GM23338 (cell line): ENCODE measurements around the gene FIGNL1. TPM values are rescaled to one million over a fixed set of nuclear protein-coding genes. Genes with fewer than 3 reads are reported as not detected.

Source experiments
- ATAC-seq: fragments of 200-7000 bp; cut with Tn5 transposase; 3 replicates; pipeline ENCODE4 v1.9.1; 2020
- DNase-seq: peaks from one replicate; pipeline ENCODE4 v3.0.0-alpha.2; 2015; ENCODE audit warnings: low spot score
- H2AFZ ChIP-seq: fragments of 200-600 bp; sonication (generic); 2 replicates; pipeline ENCODE4 v1.8.0; 2016; ENCODE audit warnings: antibody characterized with exemption, mild to moderate bottlenecking, moderate library complexity
- H3F3A ChIP-seq: fragments of 200-600 bp; sonication (generic); replicated peaks from 2 replicates; pipeline ENCODE4 v1.8.0; 2017; ENCODE audit warnings: antibody characterized with exemption, mixed run types, low read depth
- H3K27ac ChIP-seq: fragments of 200-600 bp; sonication (generic); 2 replicates; pipeline ENCODE4 v1.6.1; 2016; ENCODE audit warnings: low read depth
- H3K27me3 ChIP-seq: fragments of 200-600 bp; sonication (generic); 2 replicates; pipeline ENCODE4 v1.8.0; 2016; ENCODE audit warnings: mild to moderate bottlenecking, mixed run types, moderate library complexity; ENCODE audit not compliant: insufficient read depth
- H3K36me3 ChIP-seq: fragments of 200-600 bp; sonication (generic); 2 replicates; pipeline ENCODE4 v1.8.0; 2016; ENCODE audit warnings: mild to moderate bottlenecking; ENCODE audit not compliant: insufficient read depth
- H3K4me1 ChIP-seq: fragments of 200-600 bp; sonication (generic); 2 replicates; pipeline ENCODE4 v1.8.0; 2016; ENCODE audit warnings: mild to moderate bottlenecking, moderate library complexity; ENCODE audit not compliant: insufficient read depth
- H3K4me2 ChIP-seq: fragments of 200-600 bp; sonication (generic); 2 replicates; pipeline ENCODE4 v1.7.1; 2017; ENCODE audit warnings: mixed run types
- H3K4me3 ChIP-seq: fragments of 200-600 bp; sonication (generic); 2 replicates; pipeline ENCODE4 v1.6.1; 2016; ENCODE audit warnings: mixed run types
- H3K79me2 ChIP-seq: fragments of 200-600 bp; sonication (generic); replicated peaks from 2 replicates; pipeline ENCODE4 v1.8.0; 2017; ENCODE audit warnings: mild to moderate bottlenecking; ENCODE audit not compliant: insufficient read depth
- H3K9me2 ChIP-seq: fragments of 200-600 bp; sonication (generic); 2 replicates; pipeline ENCODE4 v1.8.0; 2017; ENCODE audit not compliant: insufficient read depth
- H4K20me1 ChIP-seq: fragments of 200-600 bp; sonication (generic); replicated peaks from 2 replicates; pipeline ENCODE4 v1.8.0; 2017; ENCODE audit warnings: mild to moderate bottlenecking; ENCODE audit not compliant: insufficient read depth
- H3K27ac Mint-ChIP-seq: 2 replicates; pipeline ENCODE4 v1.8.0; 2020; ENCODE audit warnings: inconsistent platforms, mild to moderate bottlenecking, moderate library complexity, mixed read lengths
- H3K27me3 Mint-ChIP-seq: 3 replicates; pipeline ENCODE4 v1.8.0; 2022; ENCODE audit warnings: low read depth, mild to moderate bottlenecking, moderate library complexity, mixed read lengths, inconsistent platforms; ENCODE audit not compliant: insufficient read depth, poor library complexity
- H3K36me3 Mint-ChIP-seq: 3 replicates; pipeline ENCODE4 v1.8.0; 2021; ENCODE audit warnings: low read depth, mild to moderate bottlenecking, inconsistent platforms, moderate library complexity, mixed read lengths
- H3K4me1 Mint-ChIP-seq: 3 replicates; pipeline ENCODE4 v1.8.0; 2020; ENCODE audit warnings: mild to moderate bottlenecking, inconsistent platforms, mixed read lengths
- H3K4me3 Mint-ChIP-seq: 3 replicates; pipeline ENCODE4 v1.8.0; 2021; ENCODE audit warnings: moderate library complexity, mild to moderate bottlenecking, inconsistent platforms, mixed read lengths
- H3K9me3 Mint-ChIP-seq: 3 replicates; pipeline ENCODE4 v1.8.0; 2020; ENCODE audit warnings: moderate library complexity, mild to moderate bottlenecking, inconsistent platforms, mixed read lengths
- CREB1 ChIP-seq: fragments of 250-450 bp; sonication (Bioruptor Pico); IDR thresholded peaks from 2 replicates; pipeline ENCODE4 v1.5.0; 2020; ENCODE audit warnings: low read depth, mild to moderate bottlenecking, moderate library complexity
- ETS1 ChIP-seq: IDR thresholded peaks from 2 replicates; pipeline ENCODE4 v1.6.1; 2016; ENCODE audit warnings: antibody characterized with exemption
- EZH2 ChIP-seq: fragments of 200-600 bp; sonication (generic); IDR thresholded peaks from one replicate; pipeline ENCODE4 v1.8.0; 2017; ENCODE audit warnings: antibody characterized with exemption, mild to moderate bottlenecking, low read depth; ENCODE audit not compliant: unreplicated experiment
- JUNB ChIP-seq: IDR thresholded peaks from one replicate; pipeline ENCODE4 v1.6.1; 2016; ENCODE audit warnings: antibody characterized with exemption; ENCODE audit not compliant: unreplicated experiment
- NANOG ChIP-seq: IDR thresholded peaks from 2 replicates; pipeline ENCODE4 v1.6.1; 2016; ENCODE audit warnings: antibody characterized with exemption, borderline replicate concordance
- STAT1 ChIP-seq: IDR thresholded peaks from one replicate; pipeline ENCODE4 v1.6.1; 2016; ENCODE audit warnings: antibody characterized with exemption; ENCODE audit not compliant: unreplicated experiment
- ZNF462 ChIP-seq: fragments of 250-450 bp; sonication (Bioruptor Pico); IDR thresholded peaks from 2 replicates; pipeline ENCODE4 v1.5.0; 2020; ENCODE audit warnings: mild to moderate bottlenecking, moderate library complexity
- polyA plus RNA-seq: library from polyadenylated mRNA; unstranded; fragments of >200 nt; fragmentation: Nextera tagmentation; extraction: Ambion mirVana; gene quantifications from 2 replicates; pipeline ENCODE4 v1.2.1, GENCODE V29; 2016
- total RNA-seq: library from RNA; depleted of rRNA; stranded (reverse); fragments of >200 nt; shearing (Covaris generic); gene quantifications from 2 replicates; pipeline ENCODE4 v1.2.3, GENCODE V29; 2014

Gene FIGNL1
- total and polyA plus RNA-seq, 2 experiments from 2014 or later = 6.6 to 24.9 TPM

GRCh38 chr7:50496569-50496968 lies 46.4 kb upstream of the FIGNL1 start:
- H3K4me1 Mint-ChIP-seq = peaks cover 3% of the 10 kb centered on the region; the same call in 1 of the 3 replicates
- Histone ChIP-seq H4K20me1 (no peaks in the 10 kb centered on the region), H3K4me2 (no peak overlapping the region), H3K9me2 (0 out of 2 replicates have a peak, but pooled peaks cover 3% of the 10 kb centered on the region), H3K4me3 (no peak overlapping the region), H3K4me1 (no peaks in the 10 kb centered on the region), H3F3A (no peaks in the 10 kb centered on the region), H3K27me3 (no peaks in the 10 kb centered on the region), H3K27ac (no peak overlapping the region), H3K36me3 (no peaks in the 10 kb centered on the region; the same call in 1 of the 2 replicates), H2AFZ (peak overlapping the region; percentile 38; the same call in 1 of the 2 replicates), H3K79me2 (no peaks in the 10 kb centered on the region)
- peaks cover 3% of the 10 kb centered on the region for H3K27me3 Mint-ChIP-seq
- H3K27ac Mint-ChIP-seq = no peak overlapping the region
- peaks cover 2% of the 10 kb centered on the region; the same call in 2 of the 3 replicates for H3K9me3 Mint-ChIP-seq
- ATAC-seq = no peak
- H3K4me3 Mint-ChIP-seq = no peak overlapping the region
- peaks cover 3% of the 10 kb centered on the region; the same call in 1 of the 3 replicates for H3K36me3 Mint-ChIP-seq
- no peak for TF ChIP-seq ZNF462 (CRISPR knock-in tag)
- no peak for DNase-seq

GRCh38 chr7:50495746-50496145 lies 45.6 kb upstream of the FIGNL1 start:
- no peak for DNase-seq
- Histone ChIP-seq H3K9me2 (0 out of 2 replicates have a peak, but pooled peaks cover 3% of the 10 kb centered on the region), H2AFZ (no peak overlapping the region), H3K27ac (no peak overlapping the region), H3K4me1 (no peaks in the 10 kb centered on the region), H4K20me1 (no peaks in the 10 kb centered on the region), H3K4me2 (no peak overlapping the region), H3K4me3 (no peak overlapping the region), H3K27me3 (no peaks in the 10 kb centered on the region), H3K79me2 (no peaks in the 10 kb centered on the region), H3K36me3 (no peaks in the 10 kb centered on the region), H3F3A (no peaks in the 10 kb centered on the region)
- no peak for ATAC-seq
- TF ChIP-seq STAT1 = no peak
- no peak for TF ChIP-seq JUNB
- no peak for TF ChIP-seq ETS1
- no peak for TF ChIP-seq EZH2
- no peak for TF ChIP-seq NANOG
- no peak for TF ChIP-seq CREB1
- H3K36me3 Mint-ChIP-seq = no peaks in the 10 kb centered on the region
- H3K9me3 Mint-ChIP-seq = peaks cover 11% of the 10 kb centered on the region
- no peaks in the 10 kb centered on the region for H3K27me3 Mint-ChIP-seq
- H3K4me3 Mint-ChIP-seq = no peak overlapping the region
- H3K4me1 Mint-ChIP-seq = peaks cover 3% of the 10 kb centered on the region; the same call in 1 of the 3 replicates
- no peak overlapping the region for H3K27ac Mint-ChIP-seq
